ENCODE results near the gene SLC25A21.
A peak's percentile ranks its signal among the peaks of the same experiment; 100 is the strongest.

The SLC25A21 gene

DNA sequence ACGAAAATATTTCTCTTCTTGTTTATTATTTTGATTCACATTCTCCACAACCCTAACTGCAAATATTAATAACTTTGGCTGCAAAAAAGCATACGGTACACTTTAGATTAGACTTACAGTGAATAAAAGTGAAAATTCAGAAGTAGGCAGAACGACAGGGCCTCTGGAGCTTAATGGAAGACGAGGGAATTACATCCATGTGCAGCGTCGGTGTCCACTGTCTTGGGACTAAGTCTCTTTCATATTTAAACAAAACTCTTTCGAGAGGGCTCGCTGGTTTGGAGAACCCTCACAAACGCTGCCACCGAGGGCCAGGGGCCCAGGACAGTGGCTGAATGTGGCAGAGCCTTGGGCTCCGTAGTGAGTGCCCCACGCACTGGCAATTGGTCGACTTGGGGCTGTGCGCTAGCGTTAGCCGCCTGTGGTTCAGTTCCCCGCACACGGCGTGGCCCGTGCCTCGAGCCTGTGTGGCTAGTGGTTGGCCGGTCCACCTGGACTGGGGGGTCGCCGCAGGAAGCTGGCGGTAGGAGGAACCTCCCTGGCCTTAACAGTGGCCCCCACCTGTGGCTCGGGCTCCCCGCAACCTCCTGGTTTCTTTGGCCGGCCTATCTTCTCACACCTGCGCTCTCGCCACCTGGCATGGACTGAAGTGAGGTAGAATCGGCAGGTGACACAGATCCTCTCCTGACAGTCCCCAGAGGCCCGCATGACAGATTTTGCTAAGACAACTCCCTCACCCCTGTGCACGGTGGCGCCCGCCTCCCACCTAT, 511.5 kb downstream of the SLC25A21 start:
- no peak for DNase-seq (ENCODE audit: low read depth)
- peak overlapping the region; percentile 36 for H3K4me3 ChIP-seq (ENCODE audit: low read depth, low read length)
- TF ChIP-seq, protein P1, sequence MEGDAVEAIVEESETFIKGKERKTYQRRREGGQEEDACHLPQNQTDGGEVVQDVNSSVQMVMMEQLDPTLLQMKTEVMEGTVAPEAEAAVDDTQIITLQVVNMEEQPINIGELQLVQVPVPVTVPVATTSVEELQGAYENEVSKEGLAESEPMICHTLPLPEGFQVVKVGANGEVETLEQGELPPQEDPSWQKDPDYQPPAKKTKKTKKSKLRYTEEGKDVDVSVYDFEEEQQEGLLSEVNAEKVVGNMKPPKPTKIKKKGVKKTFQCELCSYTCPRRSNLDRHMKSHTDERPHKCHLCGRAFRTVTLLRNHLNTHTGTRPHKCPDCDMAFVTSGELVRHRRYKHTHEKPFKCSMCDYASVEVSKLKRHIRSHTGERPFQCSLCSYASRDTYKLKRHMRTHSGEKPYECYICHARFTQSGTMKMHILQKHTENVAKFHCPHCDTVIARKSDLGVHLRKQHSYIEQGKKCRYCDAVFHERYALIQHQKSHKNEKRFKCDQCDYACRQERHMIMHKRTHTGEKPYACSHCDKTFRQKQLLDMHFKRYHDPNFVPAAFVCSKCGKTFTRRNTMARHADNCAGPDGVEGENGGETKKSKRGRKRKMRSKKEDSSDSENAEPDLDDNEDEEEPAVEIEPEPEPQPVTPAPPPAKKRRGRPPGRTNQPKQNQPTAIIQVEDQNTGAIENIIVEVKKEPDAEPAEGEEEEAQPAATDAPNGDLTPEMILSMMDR (IDR thresholded peaks at IDR 0.05; ENCODE audit: low read depth, low read length, missing control alignments), result no peak
- in situ Hi-C loops (cut with HindIII; ENCODE audit: low sequenced_read_pairs), result no loop called here

- H3K4me3 ChIP-seq (ENCODE audit: low read depth, low read length), result no peak overlapping the region
- TF ChIP-seq, protein P1 (IDR thresholded peaks at IDR 0.05; ENCODE audit: low read depth, low read length, missing control alignments), result no peak
- no peak for DNase-seq (ENCODE audit: low read depth)
- in situ Hi-C loops (cut with HindIII; ENCODE audit: low sequenced_read_pairs), result no loop called here
Measured at GRCh38 chr14:36659822-36660735, 512.3 kb downstream of the SLC25A21 start.

DNA sequence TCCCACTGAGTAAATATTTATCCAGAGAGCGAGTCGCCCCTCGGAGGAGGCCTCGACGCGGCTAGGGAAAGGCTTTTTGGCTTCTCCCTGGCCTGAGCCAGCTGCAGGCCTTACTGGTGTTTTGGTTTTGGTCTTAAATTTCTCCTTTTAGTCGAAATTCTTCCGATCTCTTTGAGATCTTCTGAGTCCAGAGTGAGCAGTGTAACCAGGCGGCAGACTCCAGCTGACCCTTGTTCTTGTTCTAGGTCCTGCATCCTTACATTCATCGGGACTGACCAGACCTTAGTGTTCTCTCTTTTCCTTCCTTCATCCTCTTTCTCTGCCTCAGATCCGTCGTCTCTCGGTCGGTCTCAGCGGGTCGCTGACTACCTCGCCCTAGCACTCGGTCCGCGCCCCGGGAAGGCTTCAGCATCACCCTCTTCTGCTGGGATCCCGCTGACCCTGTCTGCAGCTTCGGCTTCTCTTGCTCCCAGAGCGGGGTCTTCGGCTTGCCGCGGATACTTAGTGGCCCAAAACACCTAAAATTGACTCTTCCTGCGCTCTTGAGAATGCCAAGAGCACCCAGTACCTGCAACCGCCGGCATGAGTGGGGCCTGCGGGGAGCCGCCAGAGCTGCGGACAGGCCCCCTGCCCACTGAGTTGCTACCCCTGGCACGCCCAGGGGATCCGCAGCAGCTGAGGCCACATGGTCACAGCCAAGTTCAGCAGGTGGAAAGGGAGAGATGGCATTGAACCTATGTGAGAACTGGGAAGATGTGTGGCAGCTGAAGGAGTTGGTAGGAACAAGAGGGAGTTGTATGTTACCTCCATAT, 513.2 kb downstream of the SLC25A21 start:
- H3K4me3 ChIP-seq (ENCODE audit: low read depth, low read length), result no peak overlapping the region
- in situ Hi-C loops (cut with HindIII; ENCODE audit: low sequenced_read_pairs), result no loop called here

GRCh38 chr14:36658123-36659009, 514.0 kb downstream of the SLC25A21 start:
- no peak for DNase-seq (ENCODE audit: low read depth)
- in situ Hi-C loops (cut with HindIII; ENCODE audit: low sequenced_read_pairs), result no loop called here
- TF ChIP-seq, protein P1 (IDR thresholded peaks at IDR 0.05; ENCODE audit: low read depth, low read length, missing control alignments), result no peak
- H3K4me3 ChIP-seq (ENCODE audit: low read depth, low read length), result no peak overlapping the region

More for the DNA sequence above, 513.2 kb downstream of the SLC25A21 start:
- DNase-seq (ENCODE audit: low read depth), result no peak
- TF ChIP-seq, protein P1 (IDR thresholded peaks at IDR 0.05; ENCODE audit: low read depth, low read length, missing control alignments), result no peak

DNA sequence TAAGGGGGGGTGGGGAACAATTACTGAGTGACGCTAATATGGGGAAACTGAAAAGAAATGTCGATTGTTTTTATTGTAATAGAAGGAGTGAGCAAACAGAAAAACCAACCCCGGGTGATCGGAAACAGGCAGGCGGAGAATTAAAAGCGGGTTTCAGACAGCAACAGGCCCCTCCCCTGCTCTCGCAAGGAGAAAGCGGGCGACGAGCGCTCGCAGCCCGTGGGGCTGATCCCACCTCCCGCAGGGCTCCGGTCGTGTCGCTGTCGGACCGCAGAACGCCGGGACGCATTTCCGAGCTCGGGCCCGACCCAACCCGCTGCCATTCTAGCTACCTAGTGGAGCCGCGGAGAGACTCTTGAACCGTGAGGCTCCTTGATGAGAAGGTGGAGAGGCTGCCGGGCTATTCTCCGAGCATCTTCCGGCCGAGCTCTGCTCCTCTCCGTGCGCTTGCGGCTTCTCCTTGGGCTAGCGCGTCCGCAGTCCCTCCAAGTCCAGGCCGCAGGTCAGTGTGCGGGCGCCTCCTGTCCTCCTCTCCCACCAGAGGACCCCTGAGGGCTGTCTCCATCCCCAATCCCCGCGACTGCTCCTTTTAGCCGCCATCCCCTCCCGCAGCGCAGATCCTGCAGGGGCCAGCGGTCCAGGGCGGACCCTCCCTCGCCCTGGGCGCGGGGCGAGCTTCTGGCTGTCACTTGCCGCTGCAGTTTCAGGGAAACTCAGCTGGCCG, 514.8 kb downstream of the SLC25A21 start:
- in situ Hi-C loops (cut with HindIII; ENCODE audit: low sequenced_read_pairs), result no loop called here
- peak overlapping the region; percentile 13 for H3K4me3 ChIP-seq (ENCODE audit: low read depth, low read length)
- TF ChIP-seq, protein P1 (IDR thresholded peaks at IDR 0.05; ENCODE audit: low read depth, low read length, missing control alignments), result no peak
- DNase-seq (ENCODE audit: low read depth), result no peak

Data from astrocyte of the cerebellum (primary cell).